Parathyroid adenoma (tissue), 2 donors: ENCODE data around the gene AHNAK.

Experiments used
- H2AFZ ChIP-seq: fragments of 300-600 bp; sonication (generic); one replicate; pipeline ENCODE4 v1.7.0; 2017; ENCODE audit warnings: antibody characterized with exemption, mild to moderate bottlenecking
- H3K27ac ChIP-seq: fragments of 300-600 bp; sonication (generic); one replicate; pipeline ENCODE4 v1.7.0; 2017
- H3K27me3 ChIP-seq: fragments of 300-600 bp; sonication (generic); one replicate; pipeline ENCODE4 v1.7.0; 2017; ENCODE audit warnings: low read length; ENCODE audit not compliant: control insufficient read depth, insufficient read depth
- H3K36me3 ChIP-seq: fragments of 300-600 bp; sonication (generic); one replicate; pipeline ENCODE4 v1.7.0; 2017; ENCODE audit warnings: low read length; ENCODE audit not compliant: control insufficient read depth, insufficient read depth
- H3K4me1 ChIP-seq: fragments of 300-600 bp; sonication (generic); one replicate; pipeline ENCODE4 v1.7.0; 2017; ENCODE audit warnings: control low read depth
- H3K4me2 ChIP-seq: fragments of 300-600 bp; sonication (generic); one replicate; pipeline ENCODE4 v1.7.0; 2017; ENCODE audit warnings: low read length
- H3K4me3 ChIP-seq: fragments of 300-600 bp; sonication (generic); one replicate; pipeline ENCODE4 v1.7.0; 2017; ENCODE audit warnings: low read depth, low read length
- H3K79me2 ChIP-seq: fragments of 300-600 bp; sonication (generic); one replicate; pipeline ENCODE4 v1.7.0; 2017; ENCODE audit warnings: control low read depth
- H3K9ac ChIP-seq: fragments of 300-600 bp; sonication (generic); one replicate; pipeline ENCODE4 v1.7.0; 2017; ENCODE audit warnings: mild to moderate bottlenecking
- H3K9me3 ChIP-seq: fragments of 300-600 bp; sonication (generic); one replicate; pipeline ENCODE4 v1.7.0; 2017; ENCODE audit warnings: low read length; ENCODE audit not compliant: control insufficient read depth
- TF ChIP-seq, protein P1 (sequence below): fragments of 300-600 bp; sonication (generic); IDR thresholded peaks from one replicate; pipeline ENCODE4 v1.7.0; 2017; ENCODE audit warnings: antibody characterized with exemption, mild to moderate bottlenecking
- donor health status: primary hyperparathyroidism.

Gene AHNAK

DNA sequence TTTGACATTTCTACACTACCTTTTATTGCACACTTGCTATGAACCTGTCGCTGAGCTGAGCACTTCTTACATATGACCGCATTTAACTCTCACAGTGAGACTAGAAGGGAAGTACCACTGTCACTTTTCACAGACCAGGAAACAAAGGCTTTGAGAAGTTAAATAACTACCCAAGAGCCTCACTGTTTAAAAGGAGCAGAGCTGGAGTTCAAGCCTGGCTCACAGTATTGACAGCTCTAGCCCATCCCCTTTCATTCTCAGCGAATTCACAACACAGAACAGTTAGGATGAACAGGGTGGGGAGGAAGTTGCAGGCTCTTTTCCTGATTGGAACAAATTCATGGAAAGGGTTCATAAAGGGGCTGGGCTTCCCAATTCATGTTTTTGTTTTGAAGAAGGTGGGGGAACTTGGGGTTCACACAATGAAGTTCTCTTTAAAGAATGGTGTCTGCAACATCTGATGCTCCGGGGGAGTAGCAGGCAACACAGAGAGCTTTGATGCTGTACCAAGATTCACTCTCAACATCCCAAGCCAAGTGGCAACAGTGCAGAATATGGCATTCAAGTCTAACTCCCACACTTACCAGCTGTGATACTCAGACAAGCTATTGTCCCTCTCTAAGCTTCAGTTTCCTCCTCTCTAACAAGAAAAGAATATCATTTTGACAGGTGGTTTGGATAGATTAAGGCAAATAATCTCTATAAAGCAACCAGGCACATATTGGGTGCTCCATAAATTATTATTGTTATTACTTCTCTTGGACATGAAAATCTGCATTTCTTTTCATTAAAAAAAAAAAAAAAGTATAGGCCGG, 110.6 kb downstream of the AHNAK start:
- no peaks in the 10 kb centered on the region for H3K9me3 ChIP-seq
- no peaks in the 10 kb centered on the region for H3K27me3 ChIP-seq
- no peak overlapping the region for H3K4me3 ChIP-seq
- H3K9ac ChIP-seq = no peak overlapping the region
- H3K36me3 ChIP-seq = no peaks in the 10 kb centered on the region
- no peaks in the 10 kb centered on the region for H3K4me1 ChIP-seq
- H2AFZ ChIP-seq = no peak overlapping the region
- no peak overlapping the region for H3K27ac ChIP-seq
- no peaks in the 10 kb centered on the region for H3K79me2 ChIP-seq
- no peak overlapping the region for H3K4me2 ChIP-seq
- TF ChIP-seq, protein P1, sequence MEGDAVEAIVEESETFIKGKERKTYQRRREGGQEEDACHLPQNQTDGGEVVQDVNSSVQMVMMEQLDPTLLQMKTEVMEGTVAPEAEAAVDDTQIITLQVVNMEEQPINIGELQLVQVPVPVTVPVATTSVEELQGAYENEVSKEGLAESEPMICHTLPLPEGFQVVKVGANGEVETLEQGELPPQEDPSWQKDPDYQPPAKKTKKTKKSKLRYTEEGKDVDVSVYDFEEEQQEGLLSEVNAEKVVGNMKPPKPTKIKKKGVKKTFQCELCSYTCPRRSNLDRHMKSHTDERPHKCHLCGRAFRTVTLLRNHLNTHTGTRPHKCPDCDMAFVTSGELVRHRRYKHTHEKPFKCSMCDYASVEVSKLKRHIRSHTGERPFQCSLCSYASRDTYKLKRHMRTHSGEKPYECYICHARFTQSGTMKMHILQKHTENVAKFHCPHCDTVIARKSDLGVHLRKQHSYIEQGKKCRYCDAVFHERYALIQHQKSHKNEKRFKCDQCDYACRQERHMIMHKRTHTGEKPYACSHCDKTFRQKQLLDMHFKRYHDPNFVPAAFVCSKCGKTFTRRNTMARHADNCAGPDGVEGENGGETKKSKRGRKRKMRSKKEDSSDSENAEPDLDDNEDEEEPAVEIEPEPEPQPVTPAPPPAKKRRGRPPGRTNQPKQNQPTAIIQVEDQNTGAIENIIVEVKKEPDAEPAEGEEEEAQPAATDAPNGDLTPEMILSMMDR = no peak

GRCh38 chr11:62433904-62434276, 112.7 kb downstream of the AHNAK start:
- no peaks in the 10 kb centered on the region for H3K4me1 ChIP-seq
- H3K9ac ChIP-seq = no peak overlapping the region
- H3K9me3 ChIP-seq = no peaks in the 10 kb centered on the region
- H3K27ac ChIP-seq = no peak overlapping the region
- no peaks in the 10 kb centered on the region for H3K36me3 ChIP-seq
- H2AFZ ChIP-seq = no peak overlapping the region
- no peaks in the 10 kb centered on the region for H3K79me2 ChIP-seq
- TF ChIP-seq, protein P1 = no peak
- no peak overlapping the region for H3K4me3 ChIP-seq
- no peak overlapping the region for H3K4me2 ChIP-seq
- H3K27me3 ChIP-seq = no peaks in the 10 kb centered on the region

GRCh38 chr11:62433141-62433903, 113.3 kb downstream of the AHNAK start:
- H2AFZ ChIP-seq = no peak overlapping the region
- H3K27ac ChIP-seq = no peak overlapping the region
- no peaks in the 10 kb centered on the region for H3K27me3 ChIP-seq
- no peaks in the 10 kb centered on the region for H3K9me3 ChIP-seq
- H3K79me2 ChIP-seq = no peaks in the 10 kb centered on the region
- H3K4me3 ChIP-seq = no peak overlapping the region
- H3K9ac ChIP-seq = no peak overlapping the region
- H3K4me1 ChIP-seq = no peaks in the 10 kb centered on the region
- H3K4me2 ChIP-seq = no peak overlapping the region
- TF ChIP-seq, protein P1 = no peak
- no peaks in the 10 kb centered on the region for H3K36me3 ChIP-seq

GRCh38 chr11:62432695-62433094, 113.9 kb downstream of the AHNAK start:
- Histone ChIP-seq H3K27me3 (no peaks in the 10 kb centered on the region), H3K4me2 (no peak overlapping the region), H3K36me3 (no peaks in the 10 kb centered on the region), H3K27ac (no peak overlapping the region), H3K4me1 (no peaks in the 10 kb centered on the region), H3K9ac (no peak overlapping the region), H3K9me3 (no peaks in the 10 kb centered on the region), H3K79me2 (no peaks in the 10 kb centered on the region), H3K4me3 (no peak overlapping the region), H2AFZ (no peak overlapping the region)
- TF ChIP-seq, protein P1 = no peak
